ENCODE data around the gene KCNJ5. TPM values are rescaled to one million over a fixed set of nuclear protein-coding genes. Genes with fewer than 3 reads are reported as not detected.

Gene KCNJ5
- total RNA-seq, 4 donors from 2014 or later = 0.69 to 1.1 TPM; not detected in 2

GRCh38 chr11:128862908-128863660 is 28.1 kb upstream of the KCNJ5 start:
- Histone ChIP-seq H3K4me1 (no peaks in the 10 kb centered on the region), H3K36me3 (no peaks in the 10 kb centered on the region), H3K27ac (no peak overlapping the region), H3K27me3 (no peaks in the 10 kb centered on the region), H3K9me3 (no peaks in the 10 kb centered on the region), H3K4me3 (no peak overlapping the region)
- DNase-seq = no peak
- TF ChIP-seq POLR2A (IDR thresholded peaks at IDR 0.05) (no peak), CTCF (IDR thresholded peaks at IDR 0.05) (no peak)
- intact Hi-C loops (cut with DNase I; ENCODE audit: low total_unique reads) = no loop called here

GRCh38 chr11:128865490-128865889 is 25.7 kb upstream of the KCNJ5 start:
- no peaks in the 10 kb centered on the region for H3K4me1 ChIP-seq
- DNase-seq = no peak
- H3K9me3 ChIP-seq = no peaks in the 10 kb centered on the region
- H3K27me3 ChIP-seq = no peaks in the 10 kb centered on the region
- H3K27ac ChIP-seq = no peak overlapping the region
- H3K36me3 ChIP-seq = no peaks in the 10 kb centered on the region
- intact Hi-C loops (cut with DNase I; ENCODE audit: low total_unique reads) = no loop called here
- H3K4me3 ChIP-seq = no peak overlapping the region
- TF ChIP-seq POLR2A (IDR thresholded peaks at IDR 0.05) (no peak), CTCF (IDR thresholded peaks at IDR 0.05) (no peak)

- no peak for TF ChIP-seq CTCF (IDR thresholded peaks at IDR 0.05)
- no peak for TF ChIP-seq POLR2A (IDR thresholded peaks at IDR 0.05)
- DNase-seq = no peak
- Histone ChIP-seq H3K4me3 (no peak within 1 kb of the TSS), H3K27me3 (no peaks in the 10 kb centered on the region), H3K9me3 (no peaks in the 10 kb centered on the region), H3K36me3 (no peaks in the 10 kb centered on the region), H3K4me1 (no peaks in the 10 kb centered on the region), H3K27ac (no peak within 1 kb of the TSS)
- intact Hi-C loops (cut with DNase I; ENCODE audit: low total_unique reads) = no loop called here
Observed at GRCh38 chr11:128867277-128867676, 23.9 kb upstream of the KCNJ5 start, which contains the start of gene KCNJ1. Gene KCNJ1 (minus strand): TSS chr11:128867296. CDS start chr11:128840243, 27,053 bp downstream.

- no peaks in the 10 kb centered on the region for H3K27me3 ChIP-seq
- no peaks in the 10 kb centered on the region for H3K36me3 ChIP-seq
- intact Hi-C loops (cut with DNase I; ENCODE audit: low total_unique reads) = no loop called here
- H3K9me3 ChIP-seq = no peaks in the 10 kb centered on the region
- H3K4me3 ChIP-seq = no peak overlapping the region
- DNase-seq = no peak
- H3K27ac ChIP-seq = no peak overlapping the region
- no peak for TF ChIP-seq CTCF (IDR thresholded peaks at IDR 0.05)
- TF ChIP-seq POLR2A (IDR thresholded peaks at IDR 0.05) = no peak
- no peaks in the 10 kb centered on the region for H3K4me1 ChIP-seq
Observed at GRCh38 chr11:128868841-128869671, 22.1 kb upstream of the KCNJ5 start.

GRCh38 chr11:128871168-128871610 is 20.0 kb upstream of the KCNJ5 start:
- Histone ChIP-seq H3K4me1 (no peaks in the 10 kb centered on the region), H3K27ac (no peak overlapping the region), H3K27me3 (no peaks in the 10 kb centered on the region), H3K36me3 (no peaks in the 10 kb centered on the region), H3K4me3 (no peak overlapping the region), H3K9me3 (no peaks in the 10 kb centered on the region)
- no peak for DNase-seq
- TF ChIP-seq CTCF (IDR thresholded peaks at IDR 0.05) (no peak), POLR2A (IDR thresholded peaks at IDR 0.05) (no peak)
- intact Hi-C loops (cut with DNase I; ENCODE audit: low total_unique reads) = no loop called here

Measured in uterus (tissue), 4 donors.